NCI-H510A (cell line): ENCODE measurements around the gene CWF19L2.
"Not testable (repeated sequence)": the region's sequence is repeated elsewhere in the genome, so short reads cannot be mapped to it uniquely, and the experiment has no call there.

Experiments used
- DNase-seq: peaks from one replicate; lab custom pipeline; 2025; lab: John Stamatoyannopoulos, UW

Gene CWF19L2

DNA sequence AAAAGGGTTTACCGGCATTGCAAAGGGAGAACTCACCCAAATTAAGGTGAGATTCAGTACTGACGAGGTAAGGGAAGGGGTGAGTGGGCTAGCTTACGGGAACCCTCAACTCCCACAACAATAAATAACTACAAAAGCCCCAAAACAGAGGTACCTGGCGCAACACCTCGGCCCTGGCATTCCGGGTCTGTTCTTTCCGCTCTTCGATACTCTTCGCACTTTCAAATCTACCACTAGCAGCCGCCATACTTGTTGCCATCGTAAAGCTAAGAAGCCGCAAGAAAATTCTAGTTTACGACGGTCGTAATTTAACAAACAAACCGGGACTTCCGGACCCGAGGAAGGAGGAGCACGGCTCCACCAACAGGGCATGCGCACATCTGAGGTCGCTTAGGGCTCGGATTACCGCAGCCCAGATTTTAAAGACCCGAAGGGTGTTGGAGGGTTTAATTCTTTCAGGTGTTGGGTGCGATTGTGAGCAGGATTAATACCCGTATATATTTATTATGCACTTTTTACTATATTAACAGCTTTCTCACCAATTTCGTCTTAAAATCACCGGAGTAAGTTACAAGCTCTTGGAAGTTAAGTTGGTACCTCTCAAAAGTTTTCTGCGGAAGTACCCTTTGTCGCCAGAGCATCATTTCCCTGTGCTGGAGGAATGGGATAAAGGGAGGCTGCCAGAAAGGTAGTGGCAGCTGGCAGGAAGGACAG is at the start of gene CWF19L2:
CWF19L2 (minus strand) TSS at position 268 of the 714 bp plus-strand sequence; CDS start at position 259, 9 bp downstream.
- DNase-seq, result peak; percentile 92

DNA sequence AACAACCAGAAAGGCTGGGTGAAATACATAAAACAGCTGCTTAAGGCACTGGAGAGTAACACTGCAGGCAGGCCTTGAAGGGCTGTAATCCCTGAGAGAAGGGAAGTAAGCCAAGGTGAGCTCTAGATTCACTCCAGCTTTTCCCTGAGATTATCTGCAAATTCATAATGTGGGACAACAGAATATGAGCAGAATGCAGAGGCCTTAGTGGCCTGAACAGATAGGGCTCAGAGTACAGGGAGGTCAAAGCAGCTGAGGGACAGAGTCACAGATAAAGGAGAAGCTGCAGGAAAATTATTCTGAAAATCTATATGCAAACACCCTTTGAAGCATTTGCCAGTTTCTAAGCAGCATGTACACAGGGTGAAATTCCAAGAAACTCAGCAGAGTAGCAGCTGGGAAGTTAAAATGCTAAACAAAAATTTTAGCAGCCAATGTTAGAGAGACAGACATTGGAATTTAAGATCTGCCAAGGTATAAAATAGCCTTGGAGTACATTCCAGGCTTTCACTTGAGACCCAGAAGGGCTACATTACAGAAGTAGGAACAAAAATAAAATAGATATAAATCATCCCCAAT is 48.1 kb upstream of the CWF19L2 start:
- DNase-seq, result no peak

DNA sequence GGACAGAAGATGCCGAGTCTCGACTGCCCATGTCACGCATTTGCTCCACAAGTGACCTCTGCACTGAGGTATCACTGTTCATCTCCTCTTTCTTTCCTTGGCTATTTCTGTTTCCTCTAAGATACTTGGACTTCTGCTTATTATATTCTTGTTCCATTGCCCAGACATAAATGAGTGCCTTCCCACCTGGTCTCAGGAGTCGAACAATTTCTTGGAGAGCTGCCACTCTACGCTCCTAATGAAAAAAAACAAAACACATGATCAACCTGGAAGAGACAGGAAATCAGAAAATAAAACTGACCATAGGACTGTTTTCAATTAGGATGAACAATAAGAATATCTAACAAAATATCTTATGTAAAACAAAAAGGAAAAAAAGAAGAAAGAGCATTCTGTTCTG is 47.4 kb upstream of the CWF19L2 start:
- no peak for DNase-seq

DNA sequence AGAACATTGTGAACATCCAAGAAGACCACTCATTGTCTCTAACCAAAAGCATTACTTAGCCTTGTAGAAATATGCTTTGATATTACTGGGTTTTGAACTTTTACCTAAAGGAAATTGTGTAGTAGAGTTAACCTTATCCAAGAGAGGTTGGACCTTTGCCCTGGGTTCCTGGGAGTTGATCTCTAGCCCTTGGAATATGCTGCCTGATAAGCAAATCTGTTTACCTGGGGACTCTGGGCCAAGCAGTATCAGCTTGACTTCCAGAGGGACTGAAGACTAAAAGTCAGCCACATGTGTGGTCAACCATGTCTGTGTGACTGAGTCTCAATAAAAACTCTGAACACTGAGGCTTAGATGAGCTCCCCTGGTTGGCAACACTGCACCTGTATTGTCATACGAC is 44.1 kb upstream of the CWF19L2 start:
- DNase-seq, result no peak

DNA sequence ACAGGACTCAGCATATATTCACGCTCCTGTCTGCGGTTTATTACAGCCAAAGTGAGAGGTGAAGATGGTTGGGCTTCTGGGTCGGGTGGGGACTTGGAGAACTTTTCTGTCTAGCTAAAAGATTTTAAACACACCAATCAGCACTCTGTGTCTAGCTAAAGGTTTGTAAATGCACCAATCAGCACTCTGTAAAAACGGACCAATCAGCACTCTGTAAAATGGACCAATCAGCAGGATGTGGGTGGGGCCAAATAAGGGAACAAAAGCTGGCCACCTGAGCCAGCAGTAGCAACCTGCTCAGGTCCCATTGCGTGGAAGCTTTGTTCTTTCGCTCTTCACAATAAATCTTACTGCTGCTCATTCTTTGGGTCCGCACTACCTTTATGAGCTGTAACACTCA is 39.7 kb upstream of the CWF19L2 start:
- not testable (repeated sequence) for DNase-seq

DNA sequence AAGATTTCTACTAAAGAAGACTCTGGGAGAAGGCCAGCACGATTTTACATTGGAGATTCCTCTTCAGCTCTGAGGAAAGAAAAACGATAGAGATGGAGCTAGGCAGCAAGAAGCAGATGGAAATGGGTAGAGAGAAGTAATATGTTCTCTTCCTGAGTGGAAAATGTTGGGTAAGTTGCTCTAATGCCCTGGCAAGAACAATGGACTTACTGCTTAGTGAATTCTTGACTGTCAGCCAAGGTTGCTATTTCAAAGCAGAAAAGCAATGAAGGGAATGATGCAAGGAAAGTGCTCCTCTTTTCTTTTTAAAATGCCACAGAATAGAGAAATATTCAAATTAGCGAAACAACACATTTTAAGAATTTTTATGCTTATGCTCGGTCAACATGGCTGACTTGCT is 38.4 kb upstream of the CWF19L2 start:
- no peak for DNase-seq

DNA sequence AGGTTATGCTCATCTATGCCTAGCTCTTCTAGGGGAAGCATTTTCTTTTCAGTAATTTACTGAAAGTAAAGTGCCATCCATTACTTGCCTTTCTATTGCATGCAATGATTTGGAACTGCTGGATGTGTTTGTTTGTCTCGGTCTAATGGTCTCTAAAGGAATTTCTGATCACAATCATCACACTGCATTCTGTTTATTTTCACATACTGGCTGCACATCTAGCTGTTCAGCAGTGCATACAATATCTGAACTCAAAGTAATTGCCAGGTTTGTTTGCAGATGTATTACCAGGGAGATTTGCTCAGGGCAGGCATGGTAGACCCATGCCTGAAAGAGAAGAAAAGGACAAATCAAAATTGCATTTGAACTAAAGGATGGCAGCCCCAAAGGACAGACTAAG is 36.4 kb upstream of the CWF19L2 start:
- DNase-seq, result no peak

DNA sequence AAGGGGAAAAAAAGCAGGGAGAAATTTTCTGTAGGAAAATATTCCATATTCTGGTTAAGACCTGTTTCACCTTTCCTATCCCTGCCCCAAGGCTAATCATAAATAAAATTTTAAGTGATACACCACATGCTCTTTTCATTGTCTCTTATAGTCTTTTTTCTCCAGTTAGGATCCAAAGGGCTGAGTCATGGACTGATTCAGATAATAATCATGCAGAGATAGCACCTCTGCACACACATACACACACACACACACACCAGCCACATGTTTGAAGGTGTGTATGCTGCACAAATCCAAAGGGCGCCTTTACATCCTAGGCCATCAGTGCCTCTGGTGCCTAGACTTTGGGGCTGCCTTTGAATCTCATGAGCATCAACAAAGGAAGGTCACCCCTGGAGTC is 35.5 kb upstream of the CWF19L2 start:
- DNase-seq, result no peak

DNA sequence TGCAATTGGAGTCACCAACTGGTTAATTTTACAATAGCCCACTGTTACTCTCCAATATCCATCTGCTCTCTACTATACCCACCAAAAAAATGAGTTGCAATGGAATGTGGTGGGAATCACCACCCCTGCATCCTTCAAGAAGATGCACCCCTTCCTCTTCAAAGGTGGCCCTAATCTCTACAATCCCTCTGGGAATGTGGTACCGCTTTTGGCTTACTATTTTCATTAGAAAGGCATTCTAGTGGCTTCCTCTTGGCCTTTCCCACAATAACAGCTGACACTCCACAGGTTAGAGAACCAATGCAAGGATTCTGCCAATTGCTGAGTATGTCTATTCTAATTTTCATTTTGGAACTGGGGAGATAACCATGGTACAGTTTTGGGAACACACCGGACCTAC is 33.2 kb upstream of the CWF19L2 start:
- DNase-seq, result no peak

DNA sequence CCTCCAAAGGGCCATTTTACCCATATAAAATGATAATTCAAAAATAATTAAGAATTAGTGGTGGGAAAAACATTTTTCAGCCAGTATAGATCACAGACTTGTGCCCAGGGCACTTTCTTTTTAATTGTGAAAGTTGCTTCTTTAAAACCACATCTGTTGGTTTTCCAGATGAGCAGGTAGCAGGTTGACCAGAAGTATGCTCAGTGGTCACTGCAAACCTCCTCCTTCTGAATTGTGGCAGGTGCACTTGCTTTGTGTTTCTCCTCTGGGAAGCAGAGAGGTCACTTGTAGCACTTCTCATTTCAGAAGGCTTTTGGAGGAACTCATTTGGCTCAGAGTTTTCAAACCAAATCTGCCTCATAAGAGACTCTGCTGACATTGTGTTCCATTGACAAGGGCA is 24.6 kb upstream of the CWF19L2 start:
- DNase-seq, result no peak

DNA sequence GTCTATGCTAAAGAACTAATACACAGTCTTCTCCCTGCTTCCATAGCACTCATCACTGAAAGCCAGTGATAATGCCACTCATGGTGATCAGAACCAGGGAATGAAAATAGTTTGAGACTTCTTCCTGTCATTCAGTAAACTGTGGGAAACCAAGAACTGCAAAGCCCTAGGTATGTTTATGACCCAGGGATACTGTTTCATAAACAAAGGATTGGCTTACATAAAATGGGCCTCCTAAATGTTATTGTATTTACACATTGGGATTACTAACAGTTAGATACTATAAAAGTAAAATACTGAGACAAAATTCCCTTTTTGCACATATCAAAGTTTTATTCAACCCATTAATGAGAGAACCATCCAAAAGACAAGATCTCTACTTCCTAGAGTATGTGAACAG is 21.3 kb upstream of the CWF19L2 start:
- DNase-seq, result no peak

DNA sequence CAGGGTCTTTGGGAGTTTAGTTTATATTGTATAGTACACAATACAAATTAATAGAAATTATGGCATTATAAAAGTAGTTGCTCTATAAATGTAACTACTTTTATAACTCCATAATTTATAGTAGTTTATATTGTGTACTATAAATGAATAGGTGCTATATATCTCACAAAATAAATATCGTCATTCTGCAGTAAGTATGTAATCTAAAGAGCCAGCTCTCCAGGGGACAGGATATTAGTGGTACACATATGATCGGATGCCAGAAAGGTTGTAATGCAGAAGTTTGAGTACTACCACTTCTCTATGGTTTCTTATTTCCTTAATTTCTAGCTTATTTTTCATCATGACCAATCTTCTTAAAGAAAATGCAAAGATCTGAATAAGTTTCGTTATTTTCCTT is 20.2 kb upstream of the CWF19L2 start:
- DNase-seq, result no peak

DNA sequence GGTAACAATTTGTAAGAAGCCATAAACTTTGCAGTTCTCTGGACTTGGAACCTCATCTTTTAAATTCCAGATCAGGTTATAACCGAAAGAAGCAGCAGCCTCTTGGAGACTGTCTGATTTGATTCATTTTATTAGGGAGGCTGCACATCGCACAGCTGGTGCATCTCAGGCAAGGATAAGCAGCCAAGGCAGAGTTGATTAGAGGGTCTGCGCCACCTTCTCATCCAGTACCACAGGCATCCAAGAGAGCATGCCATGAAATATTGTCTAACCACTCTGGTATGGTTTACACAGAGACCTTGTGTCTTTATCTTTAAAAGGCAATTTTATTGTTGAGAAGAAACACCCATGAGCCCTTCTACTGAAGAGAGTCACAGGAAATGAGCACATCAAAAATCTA is 16.2 kb upstream of the CWF19L2 start:
- DNase-seq, result no peak

DNA sequence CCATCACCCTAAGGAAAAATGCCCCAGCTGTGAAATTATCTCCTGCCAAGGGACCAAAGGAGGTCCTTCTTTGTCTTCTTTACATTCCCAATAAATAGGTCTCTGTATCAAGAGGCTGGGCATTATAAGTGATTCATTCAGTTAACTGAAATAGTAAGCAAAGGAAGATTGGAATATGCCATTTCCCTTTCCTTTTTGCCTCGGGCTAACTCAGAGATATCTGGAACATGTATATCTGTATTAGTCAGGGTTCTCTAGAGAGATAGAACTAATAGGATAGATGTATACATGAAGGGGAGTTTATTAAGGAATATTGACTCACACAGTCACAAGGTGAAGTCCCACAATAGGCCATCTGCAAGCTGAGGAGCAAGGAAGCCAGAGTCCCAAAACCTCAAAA is 15.3 kb upstream of the CWF19L2 start:
- no peak for DNase-seq

DNA sequence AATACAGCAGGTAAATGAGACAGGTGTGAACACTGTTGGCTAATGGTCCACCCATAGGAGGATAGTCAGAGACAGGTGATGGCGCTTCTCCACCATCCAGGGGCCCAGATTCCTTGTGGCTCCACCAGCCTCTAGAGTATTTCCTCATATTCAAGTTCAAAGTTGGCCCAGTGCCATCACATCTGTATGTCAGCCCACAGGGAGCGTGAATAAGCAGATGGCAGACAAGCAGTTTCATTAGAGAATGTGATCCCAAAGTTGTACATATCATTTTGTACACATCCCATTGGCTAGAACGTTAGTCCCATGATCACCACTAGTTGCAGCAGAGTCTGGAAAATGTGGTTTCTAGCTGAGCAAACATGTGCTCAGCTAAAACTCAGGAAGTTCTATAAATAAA is 11.0 kb upstream of the CWF19L2 start:
- DNase-seq, result no peak

DNA sequence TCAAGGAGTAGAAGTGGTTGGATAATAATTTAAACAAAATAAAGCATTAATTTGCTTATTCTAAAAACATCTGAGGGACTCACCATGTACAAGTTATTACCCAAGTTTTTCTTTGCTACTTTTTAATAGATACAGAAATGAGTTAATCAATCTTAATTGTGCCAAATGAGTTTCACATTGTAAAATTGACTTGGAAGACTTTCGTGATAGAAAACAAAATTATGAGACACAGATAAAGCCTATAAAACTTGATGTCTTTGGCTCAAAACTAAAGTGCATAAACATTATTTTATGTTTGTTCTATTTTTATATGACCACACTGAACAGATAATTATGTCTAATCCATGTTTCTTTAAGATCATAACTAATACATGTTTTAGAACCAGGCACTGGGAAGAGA is 10.1 kb upstream of the CWF19L2 start:
- DNase-seq, result no peak

DNA sequence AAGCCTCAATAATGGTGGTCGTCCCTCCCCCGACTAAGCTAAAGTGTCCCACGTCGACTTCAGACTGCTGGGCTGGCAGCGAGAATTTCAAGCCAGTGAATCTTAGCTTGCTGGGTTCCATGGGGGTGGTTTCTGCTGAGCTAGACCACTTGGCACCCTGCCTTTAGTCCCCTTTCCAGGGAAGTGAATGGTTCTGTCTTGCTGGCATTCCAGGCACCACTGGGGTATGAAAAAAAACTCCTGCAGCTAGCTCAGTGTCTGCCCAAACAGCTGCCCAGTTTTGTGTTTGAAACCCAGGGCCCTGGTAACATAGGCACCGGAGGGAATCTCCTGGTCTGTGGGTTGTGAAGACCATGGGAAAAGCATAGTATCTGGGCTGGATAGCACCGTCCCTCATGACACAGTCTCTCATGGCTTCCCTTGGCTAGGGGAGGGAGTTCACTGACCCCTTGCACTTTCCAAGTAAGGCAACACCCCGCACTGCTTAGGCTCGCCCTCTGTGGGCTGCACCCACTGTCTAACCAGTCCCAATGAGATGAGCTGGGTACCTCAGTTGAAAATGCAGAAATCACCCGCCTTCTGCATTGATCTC is 8.7 kb upstream of the CWF19L2 start:
- not testable (repeated sequence) for DNase-seq

DNA sequence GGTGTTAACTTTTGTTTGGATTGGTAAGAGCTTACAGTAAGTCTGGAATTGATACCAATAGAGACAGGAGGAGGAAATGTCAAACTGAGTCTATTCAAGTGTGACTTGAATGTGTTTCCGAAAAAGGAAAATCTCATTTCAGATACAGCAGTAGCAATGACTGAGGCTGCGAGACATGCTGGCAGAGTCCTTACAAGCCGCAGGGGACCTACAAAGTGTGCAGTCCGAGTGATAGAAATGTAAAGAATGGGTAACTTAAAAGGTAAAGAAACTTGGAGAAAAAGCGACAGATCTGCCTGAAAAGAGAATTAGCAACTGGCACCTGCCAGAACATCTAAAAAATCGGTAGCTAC is 444 bp downstream of the CWF19L2 start:
- DNase-seq, result no peak

DNA sequence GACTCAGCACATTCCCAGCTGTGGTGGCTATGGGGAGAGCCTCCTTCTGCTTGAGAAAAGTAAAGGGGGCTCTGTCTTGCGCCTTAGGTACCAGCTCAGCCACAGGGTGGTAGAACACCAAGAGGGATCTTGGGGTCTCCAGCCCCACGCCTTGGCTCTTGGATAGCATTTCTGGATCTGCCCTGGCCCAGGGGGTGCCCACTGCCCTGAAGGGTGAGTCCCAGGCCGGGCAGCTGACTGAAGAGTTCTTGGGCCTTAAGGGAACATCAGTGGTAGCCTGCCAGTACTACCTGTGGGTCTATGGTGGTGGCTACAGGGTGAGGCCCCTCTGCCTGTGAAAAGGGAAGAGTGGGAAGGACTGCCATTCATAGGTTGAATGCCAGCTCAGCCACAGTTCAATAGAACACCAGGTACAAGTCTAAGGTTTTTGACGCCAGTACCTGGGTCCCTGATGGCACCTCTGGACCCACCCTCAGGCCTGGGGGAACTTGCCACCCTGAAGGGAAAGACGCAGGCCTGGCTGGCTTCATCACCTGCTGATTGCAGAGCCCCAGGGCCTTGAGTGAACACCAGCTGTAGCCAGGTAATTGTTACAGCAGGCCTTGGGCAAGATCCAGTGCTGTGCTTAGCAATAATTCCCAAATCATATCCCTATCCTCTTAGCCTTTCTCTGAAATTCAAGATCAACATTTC is 3.9 kb downstream of the CWF19L2 start:
- no peak for DNase-seq

DNA sequence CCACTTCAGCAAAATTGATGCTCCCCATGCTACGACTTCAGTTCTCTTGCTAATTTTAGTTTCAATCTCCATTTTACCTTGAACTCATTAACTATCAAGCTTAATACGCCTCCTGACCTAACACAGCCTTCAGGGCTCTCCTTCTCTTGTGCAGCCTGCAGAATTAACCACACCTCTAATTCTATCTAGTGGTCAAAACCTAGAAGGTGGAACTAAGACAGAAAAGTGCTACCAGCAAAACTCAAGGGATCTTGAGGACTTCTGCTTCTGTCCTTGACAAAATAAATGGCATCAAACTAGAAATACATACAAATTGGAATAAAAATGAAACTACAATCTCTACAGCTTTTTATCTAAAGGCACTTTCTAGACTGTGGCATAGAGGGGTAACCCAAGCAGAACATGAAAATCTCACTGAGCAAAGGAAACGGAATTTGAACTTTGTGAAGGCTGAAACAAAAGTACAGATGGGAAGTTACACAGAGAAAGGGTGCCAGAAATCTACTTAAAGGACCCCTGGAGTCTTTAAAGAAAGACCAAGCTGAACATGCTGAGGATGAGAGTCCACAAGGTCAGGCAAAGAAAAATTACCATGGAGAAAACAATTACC is 10.7 kb downstream of the CWF19L2 start:
- DNase-seq, result no peak

DNA sequence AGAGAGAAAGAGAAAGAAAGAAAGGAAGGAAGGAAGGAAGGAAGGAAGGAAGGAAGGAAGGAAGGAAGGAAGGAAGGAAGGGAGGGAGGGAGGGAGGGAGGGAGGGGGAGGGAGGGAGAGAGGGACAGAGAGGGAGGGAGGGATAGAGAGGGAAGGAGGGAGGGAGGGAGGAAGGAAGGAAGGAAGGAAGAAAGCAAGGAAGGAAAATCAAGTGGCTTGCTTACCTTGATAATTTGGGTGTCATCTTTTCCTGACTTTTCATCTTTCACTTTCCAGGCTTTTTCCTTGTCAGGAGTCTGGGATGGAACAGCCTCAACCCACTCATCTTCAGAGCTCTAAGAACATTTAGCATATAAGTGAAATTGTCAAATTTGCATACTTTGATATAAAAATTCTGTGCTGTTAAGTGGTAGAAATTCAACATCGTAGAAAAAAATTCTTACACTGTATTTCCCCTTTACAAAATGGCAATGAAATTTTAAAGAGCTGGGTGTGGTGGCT is 14.9 kb downstream of the CWF19L2 start:
- DNase-seq, result no peak

DNA sequence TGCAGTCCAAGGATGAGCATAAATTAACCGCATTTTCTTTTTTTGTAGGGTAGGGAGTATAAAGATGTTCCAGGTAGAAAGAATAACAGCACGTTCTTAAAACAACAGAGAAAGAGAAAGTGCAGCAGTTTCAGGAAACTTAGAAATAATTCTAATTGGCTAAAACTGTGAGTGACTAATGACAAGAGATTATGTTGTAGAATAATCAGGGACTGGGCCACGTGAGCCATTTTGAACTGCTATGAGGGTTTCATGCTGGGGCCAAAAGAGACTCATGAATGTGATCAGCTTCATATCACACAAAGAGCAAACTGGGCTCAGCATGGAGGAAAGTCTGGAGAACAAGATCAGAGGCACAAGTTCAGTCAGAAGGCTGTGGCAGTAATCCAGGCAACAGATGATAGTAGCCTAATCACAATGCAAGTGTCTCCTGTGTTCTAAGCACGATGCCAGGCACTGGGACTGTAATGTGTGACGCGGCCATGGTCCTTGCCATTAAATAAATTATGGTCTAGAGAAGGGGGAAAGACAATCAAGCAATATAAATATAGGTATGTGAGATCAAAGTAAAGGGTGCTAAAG is 17.9 kb downstream of the CWF19L2 start:
- DNase-seq, result no peak
